ENCODE measurements around the gene C11orf24. TPM values are rescaled to one million over a fixed set of nuclear protein-coding genes. Genes with fewer than 3 reads are reported as not detected.

The C11orf24 gene
- total RNA-seq, 1 experiment from 2014 or later = 37.8 TPM

DNA sequence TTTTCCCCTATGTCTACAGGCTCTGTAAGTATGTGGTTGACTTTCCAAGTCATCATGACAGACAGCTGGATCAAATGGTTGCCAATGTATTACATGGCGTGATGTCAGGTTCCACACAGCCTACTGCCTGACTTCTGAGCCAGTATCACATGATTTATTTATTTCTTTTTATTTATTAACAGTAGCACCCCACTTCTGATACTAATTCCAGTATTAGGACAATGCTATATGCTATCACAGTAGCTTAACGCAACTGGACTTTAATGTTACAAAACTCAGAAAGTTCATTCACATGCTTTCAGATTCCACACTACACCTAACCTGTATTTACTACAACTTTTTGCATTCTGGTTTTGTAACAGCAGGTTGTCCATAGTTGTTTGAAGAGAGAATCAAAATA is 17.7 kb upstream of the C11orf24 start (continued):
- TF ChIP-seq ZFX (IDR thresholded peaks at IDR 0.05) = no peak

DNA sequence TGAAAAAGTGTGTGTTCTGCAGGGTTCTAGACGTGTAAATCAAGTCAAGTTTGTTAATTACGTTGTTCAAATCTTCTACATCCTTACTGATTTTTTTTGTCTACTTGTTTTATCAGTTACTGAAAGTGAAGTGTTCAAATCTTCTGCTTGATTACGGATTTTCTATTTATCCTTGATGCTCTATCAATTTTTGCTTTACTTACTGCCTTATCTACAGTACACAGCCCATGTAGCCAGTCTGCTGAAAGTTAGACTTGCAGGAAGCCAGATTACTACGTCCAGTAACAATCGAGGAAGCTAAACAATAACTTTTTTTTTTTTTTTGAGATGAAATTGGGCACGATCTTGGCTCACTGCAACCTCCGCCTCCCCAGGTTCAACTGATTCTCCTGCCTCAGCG is 15.6 kb upstream of the C11orf24 start:
- Histone ChIP-seq H4K20me1 (ENCODE audit: insufficient read depth) (no peaks in the 10 kb centered on the region), H3K27me3 (ENCODE audit: insufficient read depth, low read length) (no peaks in the 10 kb centered on the region), H3K4me2 (ENCODE audit: low read length) (no peak overlapping the region), H3K27ac (ENCODE audit: low read depth, low read length) (no peak overlapping the region), H3K9me2 (ENCODE audit: insufficient read depth) (no peaks in the 10 kb centered on the region), H3K9ac (ENCODE audit: low read length) (no peak overlapping the region), H3K4me1 (ENCODE audit: control insufficient read depth in 1 of 2, insufficient read depth in 2 of 2, low read length in 2 of 2) (no peaks in the 10 kb centered on the region), H3K4me3 (replicated peaks in 1 of 2; ENCODE audit: low read depth in 1 of 2, low read length in 2 of 2) (no peak overlapping the region), H3K79me2 (ENCODE audit: insufficient read depth, low read length) (no peaks in the 10 kb centered on the region), H3K36me3 (ENCODE audit: control insufficient read depth in 1 of 2, insufficient read depth in 2 of 2, low read length in 2 of 2) (no peaks in the 10 kb centered on the region), H2AFZ (ENCODE audit: low read depth, low read length, poor library complexity, severe bottlenecking) (no peak overlapping the region), H3K9me3 (ENCODE audit: control insufficient read depth in 1 of 2, insufficient read depth in 1 of 2, low read depth in 1 of 2, low read length in 2 of 2) (0 out of 4 replicates have a peak, but pooled peaks cover 0 to 3% of the 10 kb centered on the region in 2 experiments)
- ChIA-PET POLR2A (no interaction called here), RAD21 (ENCODE audit: low non-redundant PET in 1 of 2, low total read pairs in 2 of 2, uncharacterized antibody in 2 of 2, unreplicated experiment in 2 of 2) (no interaction called here), CTCF (no interaction called here)
- intact Hi-C loops (cut with micrococcal nuclease) = no loop called here
- TF ChIP-seq SP1 (IDR thresholded peaks at IDR 0.05; ENCODE audit: low read depth) = no peak
- no peak for TF ChIP-seq TCF7L2 (IDR thresholded peaks at IDR 0.05; ENCODE audit: borderline replicate concordance, extremely low read depth, insufficient read depth, insufficient read length)
- TF ChIP-seq POLR2AphosphoS5 (IDR thresholded peaks at IDR 0.05; ENCODE audit: low read depth, low read length) = no peak
- TF ChIP-seq, protein P1, sequence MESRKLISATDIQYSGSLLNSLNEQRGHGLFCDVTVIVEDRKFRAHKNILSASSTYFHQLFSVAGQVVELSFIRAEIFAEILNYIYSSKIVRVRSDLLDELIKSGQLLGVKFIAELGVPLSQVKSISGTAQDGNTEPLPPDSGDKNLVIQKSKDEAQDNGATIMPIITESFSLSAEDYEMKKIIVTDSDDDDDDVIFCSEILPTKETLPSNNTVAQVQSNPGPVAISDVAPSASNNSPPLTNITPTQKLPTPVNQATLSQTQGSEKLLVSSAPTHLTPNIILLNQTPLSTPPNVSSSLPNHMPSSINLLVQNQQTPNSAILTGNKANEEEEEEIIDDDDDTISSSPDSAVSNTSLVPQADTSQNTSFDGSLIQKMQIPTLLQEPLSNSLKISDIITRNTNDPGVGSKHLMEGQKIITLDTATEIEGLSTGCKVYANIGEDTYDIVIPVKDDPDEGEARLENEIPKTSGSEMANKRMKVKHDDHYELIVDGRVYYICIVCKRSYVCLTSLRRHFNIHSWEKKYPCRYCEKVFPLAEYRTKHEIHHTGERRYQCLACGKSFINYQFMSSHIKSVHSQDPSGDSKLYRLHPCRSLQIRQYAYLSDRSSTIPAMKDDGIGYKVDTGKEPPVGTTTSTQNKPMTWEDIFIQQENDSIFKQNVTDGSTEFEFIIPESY (IDR thresholded peaks at IDR 0.05; ENCODE audit: extremely low read depth, insufficient replicate concordance, low read length) = no peak
- TF ChIP-seq, protein P2, sequence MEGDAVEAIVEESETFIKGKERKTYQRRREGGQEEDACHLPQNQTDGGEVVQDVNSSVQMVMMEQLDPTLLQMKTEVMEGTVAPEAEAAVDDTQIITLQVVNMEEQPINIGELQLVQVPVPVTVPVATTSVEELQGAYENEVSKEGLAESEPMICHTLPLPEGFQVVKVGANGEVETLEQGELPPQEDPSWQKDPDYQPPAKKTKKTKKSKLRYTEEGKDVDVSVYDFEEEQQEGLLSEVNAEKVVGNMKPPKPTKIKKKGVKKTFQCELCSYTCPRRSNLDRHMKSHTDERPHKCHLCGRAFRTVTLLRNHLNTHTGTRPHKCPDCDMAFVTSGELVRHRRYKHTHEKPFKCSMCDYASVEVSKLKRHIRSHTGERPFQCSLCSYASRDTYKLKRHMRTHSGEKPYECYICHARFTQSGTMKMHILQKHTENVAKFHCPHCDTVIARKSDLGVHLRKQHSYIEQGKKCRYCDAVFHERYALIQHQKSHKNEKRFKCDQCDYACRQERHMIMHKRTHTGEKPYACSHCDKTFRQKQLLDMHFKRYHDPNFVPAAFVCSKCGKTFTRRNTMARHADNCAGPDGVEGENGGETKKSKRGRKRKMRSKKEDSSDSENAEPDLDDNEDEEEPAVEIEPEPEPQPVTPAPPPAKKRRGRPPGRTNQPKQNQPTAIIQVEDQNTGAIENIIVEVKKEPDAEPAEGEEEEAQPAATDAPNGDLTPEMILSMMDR (IDR thresholded peaks at IDR 0.05 in 2 of 3, conservative IDR thresholded peaks at IDR 0.05 in 1 of 3; ENCODE audit: borderline replicate concordance in 1 of 3, insufficient read depth in 1 of 3, low read depth in 2 of 3, low read length in 2 of 3) = no peak
- TF ChIP-seq, protein P3, sequence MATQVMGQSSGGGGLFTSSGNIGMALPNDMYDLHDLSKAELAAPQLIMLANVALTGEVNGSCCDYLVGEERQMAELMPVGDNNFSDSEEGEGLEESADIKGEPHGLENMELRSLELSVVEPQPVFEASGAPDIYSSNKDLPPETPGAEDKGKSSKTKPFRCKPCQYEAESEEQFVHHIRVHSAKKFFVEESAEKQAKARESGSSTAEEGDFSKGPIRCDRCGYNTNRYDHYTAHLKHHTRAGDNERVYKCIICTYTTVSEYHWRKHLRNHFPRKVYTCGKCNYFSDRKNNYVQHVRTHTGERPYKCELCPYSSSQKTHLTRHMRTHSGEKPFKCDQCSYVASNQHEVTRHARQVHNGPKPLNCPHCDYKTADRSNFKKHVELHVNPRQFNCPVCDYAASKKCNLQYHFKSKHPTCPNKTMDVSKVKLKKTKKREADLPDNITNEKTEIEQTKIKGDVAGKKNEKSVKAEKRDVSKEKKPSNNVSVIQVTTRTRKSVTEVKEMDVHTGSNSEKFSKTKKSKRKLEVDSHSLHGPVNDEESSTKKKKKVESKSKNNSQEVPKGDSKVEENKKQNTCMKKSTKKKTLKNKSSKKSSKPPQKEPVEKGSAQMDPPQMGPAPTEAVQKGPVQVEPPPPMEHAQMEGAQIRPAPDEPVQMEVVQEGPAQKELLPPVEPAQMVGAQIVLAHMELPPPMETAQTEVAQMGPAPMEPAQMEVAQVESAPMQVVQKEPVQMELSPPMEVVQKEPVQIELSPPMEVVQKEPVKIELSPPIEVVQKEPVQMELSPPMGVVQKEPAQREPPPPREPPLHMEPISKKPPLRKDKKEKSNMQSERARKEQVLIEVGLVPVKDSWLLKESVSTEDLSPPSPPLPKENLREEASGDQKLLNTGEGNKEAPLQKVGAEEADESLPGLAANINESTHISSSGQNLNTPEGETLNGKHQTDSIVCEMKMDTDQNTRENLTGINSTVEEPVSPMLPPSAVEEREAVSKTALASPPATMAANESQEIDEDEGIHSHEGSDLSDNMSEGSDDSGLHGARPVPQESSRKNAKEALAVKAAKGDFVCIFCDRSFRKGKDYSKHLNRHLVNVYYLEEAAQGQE (IDR thresholded peaks at IDR 0.05; ENCODE audit: low read depth) = no peak
- no peak for TF ChIP-seq SRF (IDR thresholded peaks at IDR 0.05; ENCODE audit: low read depth)
- TF ChIP-seq RAD21 (IDR thresholded peaks at IDR 0.05; ENCODE audit: low read depth) = no peak
- TF ChIP-seq CBX3 (IDR thresholded peaks at IDR 0.05; ENCODE audit: low read depth) = no peak
- no peak for TF ChIP-seq ZFX (IDR thresholded peaks at IDR 0.05)
- no peak for TF ChIP-seq CEBPB (IDR thresholded peaks at IDR 0.05; ENCODE audit: low read depth)
- no peak for TF ChIP-seq JUND (IDR thresholded peaks at IDR 0.05)
- no peak for TF ChIP-seq ELF1 (IDR thresholded peaks at IDR 0.05; ENCODE audit: borderline replicate concordance, low read depth)
- no peak for TF ChIP-seq EGR1 (IDR thresholded peaks at IDR 0.05; ENCODE audit: low read depth)
- no peak for TF ChIP-seq FOSL1 (IDR thresholded peaks at IDR 0.05; ENCODE audit: low read depth)
- TF ChIP-seq, protein P4, sequence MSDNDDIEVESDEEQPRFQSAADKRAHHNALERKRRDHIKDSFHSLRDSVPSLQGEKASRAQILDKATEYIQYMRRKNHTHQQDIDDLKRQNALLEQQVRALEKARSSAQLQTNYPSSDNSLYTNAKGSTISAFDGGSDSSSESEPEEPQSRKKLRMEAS (IDR thresholded peaks at IDR 0.05) = no peak
- no peak for TF ChIP-seq EZH2 (IDR thresholded peaks at IDR 0.05)
- TF ChIP-seq POLR2A (IDR thresholded peaks at IDR 0.05; ENCODE audit: borderline replicate concordance, extremely low read depth, insufficient read depth, insufficient read length) = no peak
- DNase-seq (ENCODE audit: low read depth, low spot score) (no peak), ATAC-seq (no peak)
- BruUV-seq (replicated peaks) = no TSS peak
